T-helper 2 cell treated with Interferon-gamma antibody and Interleukin-4, amounts not matched to agents 100 ng/mL and 5 ng/mL, for 36 hours (primary cell): Measurements from ENCODE around the gene SMIM5. TPM values are rescaled to one million over a fixed set of nuclear protein-coding genes. Genes with fewer than 3 reads are reported as not detected.
"Not testable (repeated sequence)": the region's sequence is repeated elsewhere in the genome, so short reads cannot be mapped to it uniquely, and the experiment has no call there.

Source experiments
- intact Hi-C: fragments of 100-400 bp; cut with micrococcal nuclease; formaldehyde crosslinking; loops from one replicate; pipeline ENCODE4 v1.15.1; 2023
- total RNA-seq: library from RNA; stranded (reverse); gene quantifications from 2 replicates; pipeline ENCODE4 v1.2.3, GENCODE V29; 2022

Gene SMIM5
- 0.50 and 0.52 TPM in 2 replicates for total RNA-seq

- intact Hi-C loops = loop anchor here (1.0 kb wide), 2 partner anchors 34 to 117 kb away; partner anchors contain the start of genes RECQL5 and SAP30BP
These were observed at the start of gene SMIM5 for GRCh38 chr17:75632863-75633485. TSS of gene SMIM5 (plus strand) at chr17:75633434. CDS start at chr17:75640202, 6,768 bp downstream.

GRCh38 chr17:75584849-75585175, 48.4 kb upstream of the SMIM5 start:
- intact Hi-C loops = loop anchor here (10.0 kb wide), 1 partner anchor 320 kb away; the partner anchor contains the start of genes GGA3 and MRPS7

- intact Hi-C loops = loop anchor here (10.0 kb wide), 1 partner anchor 323 kb away; the partner anchor contains the start of genes GGA3 and MRPS7
These were observed 45.3 kb upstream of the SMIM5 start, which contains the start of gene MYO15B for GRCh38 chr17:75587675-75588595. TSS of gene MYO15B (plus strand) at chr17:75587800. CDS start at chr17:75588058, 258 bp downstream.

GRCh38 chr17:75588596-75589011, 44.6 kb upstream of the SMIM5 start:
- intact Hi-C loops = loop anchor here (1.0 to 10.0 kb wide), 3 partner anchors 72 to 324 kb away; partner anchors contain the start of genes GGA3, MRPS7 and TSEN54

- intact Hi-C loops = loop anchor here (1.0 to 10.0 kb wide), 3 partner anchors 73 to 324 kb away; partner anchors contain the start of genes GGA3, MRPS7 and TSEN54
These were observed 44.0 kb upstream of the SMIM5 start for GRCh38 chr17:75589012-75589918.

GRCh38 chr17:75589919-75590303, 43.3 kb upstream of the SMIM5 start:
- intact Hi-C loops = loop anchor here (1.0 to 10.0 kb wide), 3 partner anchors 74 to 325 kb away; partner anchors contain the start of genes GGA3, MRPS7 and TSEN54

GRCh38 chr17:75590314-75590761, 42.9 kb upstream of the SMIM5 start:
- intact Hi-C loops = no loop called here

GRCh38 chr17:75590849-75591721, 42.1 kb upstream of the SMIM5 start:
- intact Hi-C loops = no loop called here

- intact Hi-C loops = no loop called here
These were observed 41.4 kb upstream of the SMIM5 start for GRCh38 chr17:75591722-75592302.

GRCh38 chr17:75592348-75593020, 40.8 kb upstream of the SMIM5 start:
- intact Hi-C loops = no loop called here

- intact Hi-C loops = not testable (repeated sequence)
These were observed 39.8 kb upstream of the SMIM5 start for GRCh38 chr17:75593430-75593829.

GRCh38 chr17:75594499-75595283, 38.5 kb upstream of the SMIM5 start:
- intact Hi-C loops = no loop called here

- intact Hi-C loops = no loop called here
These were observed 37.8 kb upstream of the SMIM5 start for GRCh38 chr17:75595284-75595919.

- intact Hi-C loops = no loop called here
These were observed 37.3 kb upstream of the SMIM5 start for GRCh38 chr17:75595920-75596313.

GRCh38 chr17:75596320-75597087, 36.7 kb upstream of the SMIM5 start:
- intact Hi-C loops = no loop called here

GRCh38 chr17:75601057-75601987, 31.9 kb upstream of the SMIM5 start:
- intact Hi-C loops = no loop called here
